Measurements from ENCODE around the gene ZNF695.
"Not testable (repeated sequence)": the region's sequence is repeated elsewhere in the genome, so short reads cannot be mapped to it uniquely, and the experiment has no call there.

Gene ZNF695

GRCh38 chr1:247007511-247008405 lies at the start of gene ZNF695:
TSS of gene ZNF695 (minus strand) at chr1:247008057. CDS start at chr1:247007908, 149 bp downstream.
- peak; percentile 93 for DNase-seq

- no peak for DNase-seq
Observed at GRCh38 chr1:247056071-247056470, 48.2 kb upstream of the ZNF695 start.

GRCh38 chr1:247054992-247055415 lies 47.1 kb upstream of the ZNF695 start:
- DNase-seq: no peak

- no peak for DNase-seq
Observed at GRCh38 chr1:247047702-247048101, 39.8 kb upstream of the ZNF695 start.

- DNase-seq: no peak
Observed at GRCh38 chr1:247047260-247047659, 39.4 kb upstream of the ZNF695 start.

GRCh38 chr1:247043406-247043805 lies 35.5 kb upstream of the ZNF695 start:
- no peak for DNase-seq

GRCh38 chr1:247037511-247038320 lies 29.9 kb upstream of the ZNF695 start:
- no peak for DNase-seq

- not testable (repeated sequence) for DNase-seq
Observed at GRCh38 chr1:247032306-247032705, 24.4 kb upstream of the ZNF695 start.

GRCh38 chr1:247024658-247025057 lies 16.8 kb upstream of the ZNF695 start:
- DNase-seq: not testable (repeated sequence)

GRCh38 chr1:247013391-247013790 lies 5.5 kb upstream of the ZNF695 start:
- no peak for DNase-seq

- no peak for DNase-seq
Observed at GRCh38 chr1:247008406-247008799, 546 bp upstream of the ZNF695 start.

GRCh38 chr1:247004081-247004480 lies 3.8 kb downstream of the ZNF695 start:
- not testable (repeated sequence) for DNase-seq

- no peak for DNase-seq
Observed at GRCh38 chr1:246989901-246990300, 18.0 kb downstream of the ZNF695 start.

GRCh38 chr1:246988316-246988715 lies 19.5 kb downstream of the ZNF695 start:
- DNase-seq: no peak

- DNase-seq: no peak
Observed at GRCh38 chr1:246987083-246987690, 20.7 kb downstream of the ZNF695 start.

GRCh38 chr1:246978785-246979184 lies 29.1 kb downstream of the ZNF695 start:
- no peak for DNase-seq

- DNase-seq: no peak
Observed at GRCh38 chr1:246978281-246978680, 29.6 kb downstream of the ZNF695 start.

- no peak for DNase-seq
Observed at GRCh38 chr1:246971969-246972368, 35.9 kb downstream of the ZNF695 start.

- peak; percentile 2 for DNase-seq
Observed at GRCh38 chr1:246971090-246971721, 36.7 kb downstream of the ZNF695 start.

- DNase-seq: no peak
Observed at GRCh38 chr1:246969621-246970020, 38.2 kb downstream of the ZNF695 start.

GRCh38 chr1:246966502-246966901 lies 41.4 kb downstream of the ZNF695 start:
- DNase-seq: no peak

- DNase-seq: no peak
Observed at GRCh38 chr1:246959944-246960693, 47.7 kb downstream of the ZNF695 start.

Data from NCI-H2227 treated with DMSO at 0.1 percent for 48 hours (cell line).